K562 (cell line): Measurements from ENCODE around the gene FOXS1. TPM values are rescaled to one million over a fixed set of nuclear protein-coding genes. Genes with fewer than 3 reads are reported as not detected.

Experiments
- BHLHE40 ChIP-seq: IDR thresholded peaks from 2 replicates; pipeline ENCODE4 v1.6.1; 2011; ENCODE audit warnings: low read length, improper control_type of control experiment
- ESRRB ChIP-seq: fragments of 250-450 bp; sonication (Bioruptor Pico); IDR thresholded peaks from 2 replicates; pipeline ENCODE4 v1.5.0; 2020; ENCODE audit warnings: mild to moderate bottlenecking, moderate library complexity, borderline replicate concordance
- FOXA3 ChIP-seq, 2 experiments: fragments of 450-650 bp in 1 of 2; sonication (generic) in 1 of 2; formaldehyde crosslinking; IDR thresholded peaks in 1 of 2; conservative IDR thresholded peaks in 1 of 2; 2 replicates each; pipeline versions ENCODE4 v1.4.0 to v1.8.0; 2020 to 2022; ENCODE audit warnings: mild to moderate bottlenecking in 2 of 2, missing genetic modification reagents in 1 of 2
- GABPB2 ChIP-seq: fragments of 250-450 bp; sonication (Bioruptor Pico); conservative IDR thresholded peaks from 2 replicates; pipeline ENCODE4 v1.5.1; 2021; ENCODE audit warnings: mild to moderate bottlenecking
- HCFC1 ChIP-seq: IDR thresholded peaks from 2 replicates; pipeline ENCODE4 v1.6.1; 2012; ENCODE audit warnings: low read depth, low read length, improper control_type of control experiment
- HMG20A ChIP-seq: fragments of 450-650 bp; formaldehyde crosslinking; conservative IDR thresholded peaks from 2 replicates; pipeline ENCODE4 v1.4.0; 2020; ENCODE audit warnings: mild to moderate bottlenecking, mixed read lengths
- KDM2B ChIP-seq: fragments of 250-450 bp; sonication (Bioruptor Pico); IDR thresholded peaks from 2 replicates; pipeline ENCODE4 v1.8.0; 2021; ENCODE audit warnings: mild to moderate bottlenecking, moderate library complexity
- NCOA6 ChIP-seq: fragments of 450-650 bp; IDR thresholded peaks from 2 replicates; pipeline ENCODE4 v1.6.1; 2017; ENCODE audit warnings: mild to moderate bottlenecking
- NCOR1 ChIP-seq: fragments of 450-650 bp; IDR thresholded peaks from 2 replicates; pipeline ENCODE4 v1.6.1; 2016; ENCODE audit warnings: mild to moderate bottlenecking, moderate library complexity
- NELFE ChIP-seq: IDR thresholded peaks from 2 replicates; pipeline ENCODE4 v1.6.1; 2011; ENCODE audit warnings: mild to moderate bottlenecking; ENCODE audit not compliant: insufficient read depth, insufficient read length
- PHB2 ChIP-seq: fragments of 450-650 bp; IDR thresholded peaks from 2 replicates; pipeline ENCODE4 v1.6.1; 2017; ENCODE audit warnings: low read depth
- RCOR1 ChIP-seq, 2 experiments: IDR thresholded peaks; 2 replicates each; pipeline ENCODE4 v1.6.1; 2012; ENCODE audit warnings: low read depth in 2 of 2, low read length in 2 of 2, borderline replicate concordance in 1 of 2, improper control_type of control experiment in 1 of 2
- SMARCA4 ChIP-seq: fragments of 450-650 bp; IDR thresholded peaks from 2 replicates; pipeline ENCODE4 v1.6.1; 2016
- SMARCB1 ChIP-seq: IDR thresholded peaks from 2 replicates; pipeline ENCODE4 v1.6.1; 2011; ENCODE audit warnings: improper control_type of control experiment, low read depth; ENCODE audit not compliant: insufficient read length
- TCF3 ChIP-seq: sonication (generic); formaldehyde crosslinking; IDR thresholded peaks from 2 replicates; pipeline ENCODE4 v1.4.0; 2020; ENCODE audit warnings: mild to moderate bottlenecking, missing genetic modification reagents
- ZC3H4 ChIP-seq: sonication (generic); formaldehyde crosslinking; IDR thresholded peaks from 2 replicates; pipeline ENCODE4 v1.9.0; 2021; ENCODE audit warnings: missing genetic modification reagents, borderline replicate concordance
- ZNF212 ChIP-seq: fragments of 450-650 bp; formaldehyde crosslinking; IDR thresholded peaks from 2 replicates; pipeline ENCODE4 v1.4.0; 2020; ENCODE audit warnings: mild to moderate bottlenecking
- ZNF311 ChIP-seq: fragments of 250-450 bp; sonication (Bioruptor Pico); IDR thresholded peaks from 2 replicates; pipeline ENCODE4 v1.4.0; 2020; ENCODE audit warnings: mild to moderate bottlenecking, moderate library complexity
- ZNF436 ChIP-seq: fragments of 250-450, 450-650 bp; sonication (Bioruptor Pico); formaldehyde crosslinking; IDR thresholded peaks from 2 replicates; pipeline ENCODE4 v1.7.0; 2020; ENCODE audit warnings: mild to moderate bottlenecking
- polyA plus RNA-seq, 8 experiments: library from polyadenylated mRNA; depleted of rRNA in 4 of 8; stranded (reverse) in 5 of 8; unstranded in 3 of 8; fragments of >200 nt; fragmentation: Nextera tagmentation in 2 of 8; fragmentation: Illumina TruSeq in 1 of 8; extraction: Ambion mirVana in 2 of 8; extraction: Trizol in 1 of 8; gene quantifications; 2 replicates each; pipeline versions ENCODE4 v1.2.1 to v1.2.3, GENCODE V29; 2011 to 2014; ENCODE audit warnings: inconsistent platforms in 1 of 8, missing spikeins in 1 of 8
- total RNA-seq, 7 experiments: library from RNA; depleted of rRNA in 6 of 7; stranded (reverse); fragments of >200 nt in 6 of 7; fragmentation: Illumina TruSeq in 2 of 7; extraction: Trizol in 2 of 7; gene quantifications; 2 replicates each; pipeline versions ENCODE4 v1.2.1 to v1.2.3, GENCODE V29; 2011 to 2021; ENCODE audit warnings: low replicate concordance in 1 of 7
- TF ChIP-seq, protein P1 (sequence below), 2 experiments: fragments of 200-800 bp in 1 of 2; sonication (Bioruptor generic) in 1 of 2; sonication (generic) in 1 of 2; formaldehyde crosslinking in 1 of 2; IDR thresholded peaks in 1 of 2; conservative IDR thresholded peaks in 1 of 2; 2 replicates each; pipeline versions ENCODE4 v1.5.0 to v1.6.1; 2016 to 2020; ENCODE audit warnings: missing compliant biosample characterization in 1 of 2, missing genetic modification characterization in 1 of 2, missing genetic modification reagents in 1 of 2
- TF ChIP-seq, protein P2 (sequence below): fragments of 450-650 bp; IDR thresholded peaks from 2 replicates; pipeline ENCODE4 v1.6.1; 2016; ENCODE audit warnings: low read depth, mild to moderate bottlenecking, moderate library complexity
- TF ChIP-seq, protein P3 (sequence below): sonication (generic); formaldehyde crosslinking; IDR thresholded peaks from 2 replicates; pipeline ENCODE4 v1.8.0; 2022; ENCODE audit warnings: missing genetic modification reagents, mild to moderate bottlenecking, borderline replicate concordance
- TF ChIP-seq, protein P4 (sequence below): fragments of 450-650 bp; IDR thresholded peaks from 2 replicates; pipeline ENCODE4 v1.7.0; 2016; ENCODE audit warnings: borderline replicate concordance

FOXS1 gene
- total and polyA plus RNA-seq, 9 of the 15 experiments (the other 6 are each of a cell fraction or from before 2014, with no cell fraction given), result not detected

DNA sequence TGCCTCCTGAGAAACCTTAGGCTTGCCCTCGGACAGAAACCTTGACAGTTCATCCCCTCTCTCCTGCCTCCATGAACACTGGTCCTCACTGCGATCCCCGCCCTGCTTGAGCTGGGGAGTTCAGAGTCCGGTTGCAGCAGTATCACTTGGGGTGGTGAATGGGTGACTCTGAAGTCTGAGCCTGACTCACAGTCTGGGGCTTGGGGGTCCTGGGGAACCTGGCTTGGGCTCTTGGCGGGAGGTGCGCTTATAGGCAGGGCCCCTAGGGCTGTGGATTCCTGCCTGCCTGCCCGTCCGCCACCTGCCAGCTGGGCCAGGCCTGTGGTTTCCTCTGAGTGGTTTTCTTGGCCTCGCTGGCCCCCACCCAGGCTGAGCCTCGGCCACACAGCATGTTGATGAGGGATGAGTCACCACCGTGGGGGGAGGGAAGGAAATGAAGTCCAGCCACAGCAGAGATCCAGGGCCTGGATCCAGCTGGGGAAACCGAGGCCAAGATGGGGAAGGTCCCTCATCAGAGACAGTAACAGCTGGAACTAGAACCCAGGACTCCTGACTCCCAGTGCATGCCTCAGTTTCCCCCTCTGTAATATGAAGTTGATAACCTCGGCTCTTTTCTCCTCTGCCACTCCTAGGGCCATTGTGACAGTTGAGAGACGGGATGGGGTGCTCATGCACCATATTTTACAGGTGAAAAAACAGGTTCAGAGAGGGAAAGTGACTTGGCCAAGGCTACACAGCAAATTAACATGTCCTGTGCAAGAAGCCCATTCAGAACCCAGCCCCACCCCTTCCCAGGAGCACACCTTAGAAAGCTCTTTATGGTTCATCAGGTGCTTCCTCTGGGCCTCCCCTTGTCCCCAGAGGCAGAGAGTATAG lies 9.2 kb downstream of the FOXS1 start (continued):
- TF ChIP-seq, protein P1, sequence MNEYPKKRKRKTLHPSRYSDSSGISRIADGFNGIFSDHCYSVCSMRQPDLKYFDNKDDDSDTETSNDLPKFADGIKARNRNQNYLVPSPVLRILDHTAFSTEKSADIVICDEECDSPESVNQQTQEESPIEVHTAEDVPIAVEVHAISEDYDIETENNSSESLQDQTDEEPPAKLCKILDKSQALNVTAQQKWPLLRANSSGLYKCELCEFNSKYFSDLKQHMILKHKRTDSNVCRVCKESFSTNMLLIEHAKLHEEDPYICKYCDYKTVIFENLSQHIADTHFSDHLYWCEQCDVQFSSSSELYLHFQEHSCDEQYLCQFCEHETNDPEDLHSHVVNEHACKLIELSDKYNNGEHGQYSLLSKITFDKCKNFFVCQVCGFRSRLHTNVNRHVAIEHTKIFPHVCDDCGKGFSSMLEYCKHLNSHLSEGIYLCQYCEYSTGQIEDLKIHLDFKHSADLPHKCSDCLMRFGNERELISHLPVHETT (CRISPR knock-in tag; conservative IDR thresholded peaks at IDR 0.05 in 1 of 2, IDR thresholded peaks at IDR 0.05 in 1 of 2), result no peak
- TF ChIP-seq ZNF436 (no peak), RCOR1 (IDR thresholded peaks at IDR 0.05; ENCODE audit: borderline replicate concordance in 1 of 2, low read depth in 2 of 2, low read length in 2 of 2) (peak in 1 of 2 experiments; percentile 51; a peak in 1 of 4 replicates), NCOR1 (no peak), KDM2B (no peak), SMARCA4 (peak; percentile 85), ZNF212 (CRISPR knock-in tag) (no peak), GABPB2 (CRISPR knock-in tag) (no peak), PHB2 (no peak), TCF3 (CRISPR knock-in tag) (peak; percentile 59; the same call in 1 of the 2 replicates), HMG20A (no peak), ZC3H4 (no peak), NELFE (no peak), HCFC1 (no peak; the same call in 1 of the 2 replicates), FOXA3 (CRISPR knock-in tag; conservative IDR thresholded peaks at IDR 0.05 in 1 of 2, IDR thresholded peaks at IDR 0.05 in 1 of 2) (peak in 1 of 2 experiments; percentile 85; a peak in 2 of 4 replicates), BHLHE40 (no peak; the same call in 1 of the 2 replicates), SMARCB1 (peak; percentile 65), ESRRB (CRISPR knock-in tag) (no peak), ZNF311 (CRISPR knock-in tag) (0 out of 2 replicates have a peak, but pooled peaks have one; percentile 15), NCOA6 (no peak)
- TF ChIP-seq, protein P2, sequence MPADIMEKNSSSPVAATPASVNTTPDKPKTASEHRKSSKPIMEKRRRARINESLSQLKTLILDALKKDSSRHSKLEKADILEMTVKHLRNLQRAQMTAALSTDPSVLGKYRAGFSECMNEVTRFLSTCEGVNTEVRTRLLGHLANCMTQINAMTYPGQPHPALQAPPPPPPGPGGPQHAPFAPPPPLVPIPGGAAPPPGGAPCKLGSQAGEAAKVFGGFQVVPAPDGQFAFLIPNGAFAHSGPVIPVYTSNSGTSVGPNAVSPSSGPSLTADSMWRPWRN, result no peak
- TF ChIP-seq, protein P3, sequence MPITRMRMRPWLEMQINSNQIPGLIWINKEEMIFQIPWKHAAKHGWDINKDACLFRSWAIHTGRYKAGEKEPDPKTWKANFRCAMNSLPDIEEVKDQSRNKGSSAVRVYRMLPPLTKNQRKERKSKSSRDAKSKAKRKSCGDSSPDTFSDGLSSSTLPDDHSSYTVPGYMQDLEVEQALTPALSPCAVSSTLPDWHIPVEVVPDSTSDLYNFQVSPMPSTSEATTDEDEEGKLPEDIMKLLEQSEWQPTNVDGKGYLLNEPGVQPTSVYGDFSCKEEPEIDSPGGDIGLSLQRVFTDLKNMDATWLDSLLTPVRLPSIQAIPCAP (CRISPR knock-in tag), result no peak
- TF ChIP-seq, protein P4, sequence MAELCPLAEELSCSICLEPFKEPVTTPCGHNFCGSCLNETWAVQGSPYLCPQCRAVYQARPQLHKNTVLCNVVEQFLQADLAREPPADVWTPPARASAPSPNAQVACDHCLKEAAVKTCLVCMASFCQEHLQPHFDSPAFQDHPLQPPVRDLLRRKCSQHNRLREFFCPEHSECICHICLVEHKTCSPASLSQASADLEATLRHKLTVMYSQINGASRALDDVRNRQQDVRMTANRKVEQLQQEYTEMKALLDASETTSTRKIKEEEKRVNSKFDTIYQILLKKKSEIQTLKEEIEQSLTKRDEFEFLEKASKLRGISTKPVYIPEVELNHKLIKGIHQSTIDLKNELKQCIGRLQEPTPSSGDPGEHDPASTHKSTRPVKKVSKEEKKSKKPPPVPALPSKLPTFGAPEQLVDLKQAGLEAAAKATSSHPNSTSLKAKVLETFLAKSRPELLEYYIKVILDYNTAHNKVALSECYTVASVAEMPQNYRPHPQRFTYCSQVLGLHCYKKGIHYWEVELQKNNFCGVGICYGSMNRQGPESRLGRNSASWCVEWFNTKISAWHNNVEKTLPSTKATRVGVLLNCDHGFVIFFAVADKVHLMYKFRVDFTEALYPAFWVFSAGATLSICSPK, result no peak
